OCI-LY1 (cell line): ENCODE measurements around the gene GUF1.

Source experiments
- EZH2 ChIP-seq: fragments of 200-600 bp; sonication (generic), shearing (Covaris generic); IDR thresholded peaks from 2 replicates; pipeline ENCODE4 v1.8.0; 2017; ENCODE audit warnings: borderline replicate concordance, mixed run types, mild to moderate bottlenecking, antibody characterized with exemption, low read length, moderate library complexity, mixed read lengths
- TF ChIP-seq, protein P1 (sequence below): fragments of 200-600 bp; sonication (generic), shearing (Covaris generic); IDR thresholded peaks from 2 replicates; pipeline ENCODE4 v1.5.1; 2017; ENCODE audit warnings: mild to moderate bottlenecking, antibody characterized with exemption, low read length, moderate library complexity, mixed read lengths

- TF ChIP-seq, protein P1, sequence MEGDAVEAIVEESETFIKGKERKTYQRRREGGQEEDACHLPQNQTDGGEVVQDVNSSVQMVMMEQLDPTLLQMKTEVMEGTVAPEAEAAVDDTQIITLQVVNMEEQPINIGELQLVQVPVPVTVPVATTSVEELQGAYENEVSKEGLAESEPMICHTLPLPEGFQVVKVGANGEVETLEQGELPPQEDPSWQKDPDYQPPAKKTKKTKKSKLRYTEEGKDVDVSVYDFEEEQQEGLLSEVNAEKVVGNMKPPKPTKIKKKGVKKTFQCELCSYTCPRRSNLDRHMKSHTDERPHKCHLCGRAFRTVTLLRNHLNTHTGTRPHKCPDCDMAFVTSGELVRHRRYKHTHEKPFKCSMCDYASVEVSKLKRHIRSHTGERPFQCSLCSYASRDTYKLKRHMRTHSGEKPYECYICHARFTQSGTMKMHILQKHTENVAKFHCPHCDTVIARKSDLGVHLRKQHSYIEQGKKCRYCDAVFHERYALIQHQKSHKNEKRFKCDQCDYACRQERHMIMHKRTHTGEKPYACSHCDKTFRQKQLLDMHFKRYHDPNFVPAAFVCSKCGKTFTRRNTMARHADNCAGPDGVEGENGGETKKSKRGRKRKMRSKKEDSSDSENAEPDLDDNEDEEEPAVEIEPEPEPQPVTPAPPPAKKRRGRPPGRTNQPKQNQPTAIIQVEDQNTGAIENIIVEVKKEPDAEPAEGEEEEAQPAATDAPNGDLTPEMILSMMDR: no peak
- TF ChIP-seq EZH2: no peak
These were observed 26.2 kb upstream of the GUF1 start for GRCh38 chr4:44652002-44652401.
